NCI-H1694 treated with DMSO at 0.1 percent for 48 hours (cell line): ENCODE results near the gene PRKCZ.

Experiments used
- DNase-seq: peaks from one replicate; lab custom pipeline; 2025; lab: John Stamatoyannopoulos, UW

The PRKCZ gene

DNA sequence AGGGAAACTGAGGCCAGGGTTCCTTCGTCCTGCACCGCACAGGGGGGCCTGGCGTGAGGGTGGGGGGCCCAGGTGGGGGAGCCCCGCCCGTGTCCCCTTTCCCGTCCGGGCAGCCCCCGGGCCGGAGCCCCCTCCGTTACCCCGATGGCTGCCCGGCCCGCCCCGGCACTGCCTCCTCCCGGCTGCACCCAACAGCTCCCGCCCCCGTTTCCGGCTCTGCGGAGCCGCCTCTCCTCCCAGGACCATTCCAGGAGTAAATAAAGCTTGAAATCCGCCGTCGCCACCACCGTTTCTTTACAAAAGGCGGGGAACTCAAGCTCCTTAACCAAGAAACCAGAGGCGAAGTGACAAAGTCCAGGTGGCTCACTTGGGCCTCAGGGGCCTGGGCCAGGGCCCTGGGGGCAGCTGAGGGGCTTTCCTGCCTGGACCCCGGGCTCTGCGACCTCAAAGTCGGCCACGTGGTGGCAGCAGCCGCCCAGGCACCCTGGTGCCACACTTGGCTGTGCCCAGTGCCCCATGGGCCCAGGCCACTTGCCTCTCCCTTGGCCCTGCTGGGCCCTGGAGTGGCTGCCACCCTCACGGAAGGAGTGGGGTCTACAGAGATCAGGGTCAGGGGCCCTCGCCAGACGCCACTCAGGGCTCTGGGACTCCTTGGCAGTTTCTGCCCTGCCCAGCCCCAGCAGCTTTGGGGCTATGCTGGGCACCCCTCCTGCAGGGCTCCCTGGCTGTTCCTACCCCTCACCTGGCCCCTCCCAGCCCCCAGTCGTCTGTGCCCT, 144.9 kb downstream of the PRKCZ start:
- DNase-seq, result peak; percentile 53

DNA sequence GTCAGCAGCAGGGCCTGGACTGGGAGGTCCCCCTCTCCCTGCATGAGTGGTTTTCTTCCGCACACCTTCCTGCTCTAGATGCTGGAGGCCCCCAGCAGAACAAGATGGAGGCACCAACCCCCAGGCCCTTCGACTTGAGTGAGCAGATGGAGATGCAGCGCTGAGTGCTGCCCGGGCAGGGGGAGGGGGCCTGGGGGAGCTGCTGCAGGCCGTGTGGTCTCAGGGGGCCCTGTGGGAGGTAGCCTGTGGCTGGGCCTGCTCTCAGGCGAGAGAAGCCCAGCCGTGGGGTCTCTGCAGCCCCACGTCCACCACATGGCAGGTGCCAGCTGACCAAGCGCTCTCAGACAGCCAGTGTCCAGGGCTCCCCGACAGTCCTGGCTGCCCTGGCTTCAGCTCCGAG, 145.6 kb downstream of the PRKCZ start:
- no peak for DNase-seq

DNA sequence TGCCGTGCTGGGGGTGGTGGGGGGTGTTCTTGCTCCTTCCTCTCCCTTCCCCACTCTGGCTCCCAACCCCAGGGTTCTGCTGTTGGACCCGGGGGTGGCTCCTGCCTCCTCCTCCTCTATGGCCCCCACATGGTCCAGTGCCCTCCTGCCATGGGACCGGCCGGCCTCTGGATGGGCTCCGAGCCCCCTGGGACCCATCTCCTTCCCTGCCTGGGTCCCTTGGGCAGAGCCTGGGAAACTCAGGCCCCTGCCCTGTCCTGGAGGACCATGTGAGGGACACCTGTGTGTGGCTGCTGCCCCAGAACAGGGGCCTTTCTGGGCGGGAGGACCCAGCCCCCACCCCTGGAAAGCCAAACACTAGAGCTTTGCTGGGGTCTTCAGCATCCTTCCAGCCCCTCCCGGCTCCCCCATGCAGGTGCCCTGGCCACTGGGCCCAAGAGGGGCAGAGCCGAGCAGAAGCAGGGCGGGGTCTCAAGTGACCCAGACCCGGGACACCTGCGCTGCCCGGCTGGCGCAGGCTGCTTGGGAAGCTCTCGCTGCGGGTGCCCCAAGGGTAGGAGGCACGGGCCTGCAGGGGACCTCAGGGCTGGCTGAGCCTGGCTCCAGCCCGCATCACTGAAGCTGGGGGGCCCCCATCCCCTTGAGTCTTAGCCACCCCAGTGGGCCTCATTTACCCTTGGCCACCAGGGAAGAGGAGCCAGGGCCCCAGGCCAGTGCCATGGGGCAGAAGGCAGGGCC, 146.9 kb downstream of the PRKCZ start:
- no peak for DNase-seq

DNA sequence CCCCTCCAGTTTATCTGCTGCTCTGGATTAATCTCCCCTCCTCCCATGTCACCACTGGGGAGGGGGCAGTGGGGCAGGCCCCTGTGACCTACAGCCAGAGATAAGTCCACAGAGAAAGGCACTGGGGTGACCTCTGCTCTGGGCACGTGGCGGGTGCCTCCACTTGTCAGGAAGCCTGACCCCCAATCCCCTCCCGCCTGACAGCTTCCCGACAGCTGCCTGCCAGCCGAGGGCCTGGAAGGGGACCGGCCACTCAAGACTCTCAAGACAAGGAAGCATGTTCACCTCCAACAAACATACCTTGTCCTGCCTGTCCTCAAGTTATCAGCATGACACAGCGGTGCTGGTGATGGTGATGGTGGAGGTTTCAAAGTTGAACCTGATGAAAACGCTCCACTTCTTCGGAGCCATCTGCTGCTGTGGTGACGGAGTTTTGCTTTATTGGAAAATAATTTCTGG, 147.5 kb downstream of the PRKCZ start:
- no peak for DNase-seq

DNA sequence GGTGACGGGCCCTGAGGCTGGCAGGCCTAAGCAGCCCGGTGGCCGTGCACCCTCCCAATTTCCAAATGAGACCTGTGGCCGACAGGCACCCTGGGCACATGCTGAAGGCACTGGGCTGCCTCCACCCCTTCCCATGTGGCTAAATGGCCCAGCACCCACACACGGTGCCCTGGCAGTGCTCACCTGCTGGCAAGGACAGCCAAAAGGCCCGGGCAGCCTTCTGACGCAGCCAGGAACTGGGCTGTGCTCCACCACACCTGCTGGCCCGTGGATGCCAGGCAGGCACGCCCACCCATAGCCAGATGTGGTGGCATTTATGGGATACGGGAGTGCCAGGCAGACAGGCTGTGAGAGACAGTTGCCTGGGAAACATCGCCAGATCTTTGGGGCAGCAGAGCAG, 148.4 kb downstream of the PRKCZ start:
- no peak for DNase-seq

DNA sequence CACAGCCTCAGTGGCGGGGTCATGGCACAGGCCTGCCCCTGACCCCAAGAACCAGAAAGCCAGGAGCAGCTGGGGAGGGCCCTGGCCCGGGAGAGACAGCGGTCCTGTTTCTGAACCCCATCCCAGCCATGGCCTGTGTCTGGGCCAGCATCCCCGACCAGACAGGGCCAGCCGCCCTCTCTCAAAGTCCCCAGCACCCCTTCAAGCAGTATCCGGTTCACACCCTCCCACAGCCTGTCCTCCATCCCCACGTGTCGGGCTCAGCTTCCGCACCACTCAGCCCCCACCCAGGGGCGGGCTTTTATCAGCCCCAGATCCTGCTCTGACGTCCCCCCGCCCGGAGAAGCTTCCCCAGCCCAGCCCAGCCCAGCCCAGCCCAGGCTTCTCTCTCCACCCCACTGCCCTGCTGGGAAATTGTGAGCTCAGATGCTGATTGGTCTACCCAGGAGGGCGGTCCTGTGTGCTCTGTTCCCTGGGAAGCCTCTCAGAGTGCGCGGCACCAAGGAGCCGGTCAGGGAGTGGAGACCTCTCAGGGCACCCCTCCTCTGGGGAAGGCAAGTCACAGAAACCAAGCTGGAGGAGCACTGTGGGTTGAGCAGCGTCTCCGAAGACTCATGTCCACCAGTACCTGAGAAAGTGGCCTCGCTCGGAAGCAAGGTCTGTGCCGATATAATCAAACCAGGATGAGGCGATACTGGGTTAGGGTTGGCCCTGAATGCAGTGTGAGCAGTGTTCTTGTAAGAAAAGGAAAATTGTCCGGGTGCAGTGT, 149.0 kb downstream of the PRKCZ start:
- DNase-seq, result peak; percentile 15

DNA sequence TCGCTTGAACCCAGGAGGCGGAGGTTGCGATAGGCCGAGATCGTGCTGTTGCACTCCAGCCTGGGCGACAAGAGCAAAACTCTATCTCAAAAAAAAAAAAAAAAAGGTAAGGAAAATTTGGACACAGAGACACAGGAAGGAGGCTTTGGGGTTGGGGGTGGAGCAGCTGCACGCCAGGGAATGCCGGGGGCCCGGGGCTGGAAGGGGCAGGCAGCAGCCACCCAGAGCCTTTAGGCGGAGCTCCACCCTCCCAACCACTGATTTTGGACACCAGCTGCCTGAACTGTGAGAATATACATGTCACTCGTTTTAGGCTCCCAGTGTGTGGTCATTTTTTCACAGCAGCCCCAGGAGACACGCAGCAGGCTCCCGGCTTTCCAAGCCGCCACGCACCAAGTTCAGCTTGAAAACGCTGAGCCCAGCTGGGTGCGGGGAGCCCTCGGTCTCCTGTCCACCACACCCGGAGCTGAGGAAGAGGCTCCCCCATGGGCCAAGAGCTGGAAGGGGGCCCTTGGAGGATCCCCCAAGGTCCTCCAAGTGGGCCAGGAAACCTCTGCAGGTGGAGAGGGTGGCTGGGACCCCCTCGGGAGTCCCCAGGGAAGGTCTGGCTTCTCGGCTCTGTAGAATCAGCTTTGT, 150.2 kb downstream of the PRKCZ start:
- no peak for DNase-seq

DNA sequence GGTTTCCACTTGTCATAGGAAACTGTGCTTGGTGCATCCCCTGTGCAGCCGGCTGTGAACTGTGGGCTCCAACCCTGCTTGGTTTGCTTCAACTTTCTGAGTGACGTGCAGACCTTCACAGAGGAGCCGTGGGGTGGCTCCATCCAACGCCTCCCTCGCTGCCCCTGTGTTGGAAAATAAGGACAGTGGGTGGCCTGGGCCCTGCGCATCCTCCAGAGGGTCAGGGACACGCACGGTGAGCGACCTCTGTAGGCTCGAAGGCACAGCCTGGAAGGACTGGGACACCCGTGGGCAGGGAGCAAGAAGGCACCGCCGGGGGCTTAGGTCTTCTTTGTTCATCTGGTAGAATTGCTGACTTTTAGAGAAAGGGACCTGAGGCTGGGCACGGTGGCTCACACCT, 150.9 kb downstream of the PRKCZ start:
- no peak for DNase-seq

DNA sequence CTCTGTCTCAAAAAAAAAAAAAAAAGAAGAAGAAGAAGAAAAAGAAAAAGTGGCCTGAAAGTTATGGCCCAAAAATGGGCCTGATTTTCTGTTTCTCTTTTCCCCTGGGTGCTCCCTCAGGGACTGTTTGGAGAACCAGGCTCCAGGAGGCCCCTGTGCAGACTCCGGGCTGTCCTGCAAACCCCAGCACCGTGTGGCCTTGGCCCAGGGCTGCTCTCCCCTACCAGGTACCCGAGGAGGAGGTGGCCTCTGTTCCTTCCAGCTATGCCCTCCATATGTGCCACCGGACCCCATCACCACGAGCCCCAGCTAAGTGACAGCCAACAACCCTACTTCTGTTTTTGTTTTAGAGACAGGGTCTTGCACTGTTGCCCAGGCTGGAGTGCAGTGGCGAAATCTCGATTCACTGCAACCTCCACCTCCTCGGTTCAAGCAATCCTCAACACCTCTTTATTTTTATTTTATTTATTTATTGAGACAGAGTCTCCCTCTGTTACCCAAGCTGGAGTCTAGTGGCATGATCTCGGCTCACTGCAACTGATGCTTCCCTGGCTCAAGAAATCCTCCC, 151.9 kb downstream of the PRKCZ start:
- DNase-seq, result no peak

DNA sequence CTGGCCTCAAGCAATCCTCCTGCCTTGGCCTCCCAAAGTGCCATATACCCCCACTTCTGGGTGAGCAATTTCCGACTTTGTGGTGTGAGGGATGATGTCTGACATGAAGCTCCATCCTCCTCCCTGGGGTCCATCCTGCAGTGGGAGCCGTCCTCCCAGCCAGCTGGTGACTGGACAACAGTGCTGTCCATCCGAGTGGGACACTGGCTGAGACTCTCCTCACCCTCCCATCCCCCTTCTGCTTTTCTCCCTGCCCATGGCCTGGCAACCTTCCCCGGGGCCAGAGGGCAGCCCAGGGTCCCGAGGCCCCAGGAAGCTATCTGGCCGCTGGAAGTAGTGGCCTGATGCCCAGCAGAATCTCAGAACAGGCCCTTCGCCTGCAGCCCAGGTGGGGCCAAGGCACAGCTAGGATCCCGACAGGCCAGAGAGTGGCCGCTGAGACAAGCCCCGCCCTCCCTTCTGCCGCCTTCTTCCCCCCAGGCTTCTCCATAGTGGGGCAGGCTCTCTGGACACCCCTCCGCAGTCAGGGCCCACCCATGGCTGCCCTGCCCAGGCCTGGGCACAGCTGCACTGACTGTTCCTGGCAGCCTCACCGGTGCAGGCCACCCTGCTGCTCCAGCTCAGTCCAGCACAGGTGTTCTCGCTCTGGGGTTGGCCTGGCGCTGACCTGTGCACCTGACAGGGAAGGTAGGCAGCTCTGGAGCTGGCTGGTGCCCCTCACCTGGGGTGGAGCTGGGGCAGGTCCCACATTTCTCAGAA, 152.8 kb downstream of the PRKCZ start:
- DNase-seq, result no peak

DNA sequence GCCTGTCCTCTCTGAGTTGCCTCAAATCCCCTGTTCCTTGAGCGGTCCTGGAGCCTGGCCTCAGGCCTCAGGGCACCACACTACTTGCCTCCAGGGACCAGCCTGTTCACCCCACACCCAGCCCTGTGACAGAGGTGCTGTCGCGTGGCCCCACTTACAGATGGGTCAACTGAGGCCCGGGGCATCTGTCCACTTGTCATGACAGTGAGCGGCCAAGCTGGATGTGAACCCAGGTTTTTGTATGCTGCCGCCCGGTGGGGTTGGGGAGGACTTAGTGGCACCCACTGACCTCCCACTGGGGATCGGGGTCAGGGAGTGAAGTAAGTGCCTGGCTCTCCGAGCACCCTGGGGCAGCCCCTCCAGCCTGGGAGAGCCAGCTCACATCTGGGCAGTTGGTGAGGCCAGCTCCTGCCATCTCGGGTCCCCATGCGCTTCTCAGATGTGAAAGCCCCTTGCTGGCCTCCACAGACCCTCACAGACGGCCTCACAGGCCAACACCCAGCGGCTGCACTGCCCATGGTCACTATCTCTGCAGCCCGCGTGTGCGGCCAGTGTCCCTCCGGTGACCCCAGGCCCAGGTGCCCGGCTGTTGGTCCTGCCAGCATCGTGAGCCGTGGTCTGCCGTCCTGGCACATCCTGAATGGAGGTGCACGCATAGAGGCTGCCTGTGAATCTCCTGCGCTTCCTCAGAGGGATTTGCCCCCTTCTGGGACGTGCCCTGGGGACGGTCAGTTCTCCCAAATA, 153.6 kb downstream of the PRKCZ start:
- no peak for DNase-seq

DNA sequence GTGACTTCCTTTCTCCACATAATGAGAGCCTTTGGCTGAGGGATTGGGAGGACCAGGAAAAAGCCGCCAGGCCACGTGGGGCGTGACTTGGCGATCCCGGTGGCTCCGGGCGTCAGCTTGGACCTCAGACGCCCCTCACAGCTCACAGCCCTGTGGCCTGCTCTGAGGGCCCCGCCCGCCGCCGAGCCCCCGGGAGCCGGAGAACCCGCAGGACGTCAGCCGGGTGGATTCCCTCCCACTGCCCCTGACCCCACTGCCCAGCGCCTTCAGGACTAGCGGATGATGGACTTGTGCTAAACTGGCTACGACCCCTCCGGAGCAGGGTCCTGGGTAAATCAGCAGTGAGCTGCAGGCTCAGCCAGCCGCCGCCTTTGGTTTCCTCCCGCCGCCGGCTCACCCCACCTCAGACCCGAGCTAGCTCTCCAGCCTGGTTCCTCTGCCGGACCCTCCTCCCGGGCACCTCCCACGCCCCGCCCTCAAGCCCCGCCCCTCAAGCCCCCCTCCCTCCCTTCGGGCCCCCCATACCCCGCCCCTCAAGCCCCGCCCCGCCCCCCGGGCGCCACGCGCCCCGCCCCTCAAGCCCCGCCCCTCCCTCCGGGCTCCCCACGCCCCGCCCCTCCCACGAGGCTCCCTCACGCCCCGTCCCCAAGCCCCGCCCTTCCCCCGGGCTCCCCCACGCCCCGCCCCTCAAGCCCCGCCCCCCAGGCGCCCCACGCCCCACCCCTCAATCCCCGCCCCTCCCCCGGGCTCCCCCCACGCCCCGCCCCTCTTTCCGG, 154.4 kb downstream of the PRKCZ start:
- no peak for DNase-seq

DNA sequence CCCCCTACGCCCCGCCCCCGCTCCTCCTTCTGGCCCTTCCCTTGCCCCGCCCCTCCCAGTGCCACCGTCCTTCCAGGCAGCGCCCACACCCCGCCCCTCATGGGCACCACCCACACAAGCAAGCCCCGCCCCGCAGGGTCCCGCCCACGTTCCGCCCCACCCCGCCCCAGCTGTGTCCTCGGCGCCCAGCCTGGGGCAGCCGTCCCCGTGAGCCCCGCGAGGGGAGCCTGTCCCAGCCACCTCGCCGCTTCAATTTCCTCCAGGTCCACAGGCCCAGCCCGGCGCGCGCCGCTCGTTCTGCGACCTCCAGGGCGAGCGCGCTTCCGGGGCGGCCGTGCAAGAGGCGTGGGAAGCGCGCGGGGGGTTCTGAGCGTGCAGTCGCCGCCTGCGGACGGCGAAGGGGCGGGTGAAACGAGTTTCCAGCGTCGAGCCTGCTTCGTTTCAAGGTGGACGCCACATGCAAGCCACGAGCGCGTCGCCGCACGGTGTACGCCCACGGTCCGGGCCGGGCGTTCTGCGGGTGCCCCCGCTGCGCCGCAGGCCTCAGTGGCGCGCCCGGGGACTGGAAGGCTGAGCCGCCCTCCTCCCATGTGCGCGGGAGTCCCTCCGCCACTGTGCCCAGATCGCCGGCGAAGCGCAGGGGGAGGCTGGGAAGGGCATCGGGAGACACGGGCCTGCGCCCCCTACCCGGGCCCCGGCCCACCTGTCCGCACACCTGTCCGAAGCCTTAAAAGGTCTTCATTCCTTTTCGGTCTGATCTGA, 155.2 kb downstream of the PRKCZ start:
- DNase-seq, result peak; percentile 23

DNA sequence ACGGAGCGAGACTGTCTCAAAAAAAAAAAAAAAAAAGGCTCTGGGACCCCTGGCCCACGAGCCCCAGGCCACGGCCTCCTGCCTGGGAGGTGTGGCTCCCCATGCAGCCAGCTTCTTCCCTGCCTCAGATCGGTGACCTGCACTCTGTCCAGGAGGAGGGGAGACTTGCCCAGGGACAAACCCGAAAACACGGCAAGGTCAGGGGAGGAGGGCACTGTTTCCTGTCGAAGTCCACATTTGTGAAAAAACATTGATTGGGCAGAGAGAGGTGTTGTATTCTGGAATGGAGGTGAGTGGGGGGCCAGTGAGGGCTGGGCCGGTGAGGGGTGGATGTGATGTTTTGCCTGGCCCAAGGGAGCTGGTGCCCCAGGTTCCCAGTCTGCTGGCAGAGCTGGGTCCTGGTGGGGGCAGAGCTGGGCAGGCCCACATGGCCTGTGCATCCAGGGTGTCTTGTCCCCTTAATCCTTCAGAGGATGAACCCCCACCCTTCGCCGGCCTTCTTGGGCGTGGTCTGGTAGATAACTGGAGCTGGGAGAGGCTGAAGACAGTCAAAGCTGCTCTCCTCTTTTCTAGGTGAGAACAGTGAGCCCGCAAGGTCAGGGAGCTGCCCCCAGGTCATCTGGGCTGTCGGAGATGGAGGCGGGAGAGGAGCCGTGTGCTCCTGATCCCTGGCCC, 156.7 kb downstream of the PRKCZ start:
- DNase-seq, result no peak

DNA sequence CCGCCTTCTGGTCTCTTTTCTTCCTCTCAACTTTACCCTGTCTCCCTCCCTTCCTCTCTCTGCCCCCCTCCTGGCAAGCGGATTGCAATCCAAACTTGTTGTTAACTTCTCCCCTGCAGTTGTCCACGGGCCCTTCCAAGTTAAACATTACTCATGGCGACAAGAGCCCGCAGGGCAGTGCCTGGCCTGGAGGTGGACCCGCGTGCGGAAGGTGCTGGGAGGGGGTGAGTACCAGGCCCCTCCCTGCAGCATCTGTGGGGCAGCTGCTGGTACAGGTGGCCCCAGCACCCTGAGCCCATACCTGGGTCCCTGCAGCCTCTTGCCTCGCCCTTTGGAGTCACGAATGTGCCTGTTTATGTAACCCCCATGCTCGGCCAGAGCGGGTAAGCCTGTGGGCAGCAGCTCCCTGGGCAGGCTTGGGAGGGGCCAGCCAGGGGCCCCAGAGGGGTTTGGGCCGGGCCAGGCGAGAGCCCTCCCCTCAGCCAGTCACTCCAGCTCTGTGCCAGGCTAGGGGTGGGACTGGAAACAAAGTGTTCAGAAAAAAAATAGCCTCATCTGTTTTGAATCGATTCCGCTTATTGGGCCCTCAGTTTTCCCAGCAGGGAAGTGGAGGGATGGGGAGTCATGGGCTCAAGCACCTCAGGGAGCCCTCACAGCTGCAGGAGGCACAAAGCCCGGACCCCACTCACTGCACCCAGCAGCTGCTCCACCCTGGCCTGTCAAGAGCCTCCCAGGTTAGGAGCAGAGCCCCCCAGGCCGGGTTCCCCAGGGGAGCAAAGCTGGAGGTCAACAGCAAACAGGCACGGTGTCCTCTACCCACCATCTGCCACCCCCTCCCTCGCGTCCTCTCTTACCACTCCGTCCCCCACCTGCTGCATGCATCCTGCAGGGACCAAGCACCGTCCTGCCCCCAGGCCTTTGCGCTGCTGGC, 158.4 kb downstream of the PRKCZ start:
- DNase-seq, result no peak

DNA sequence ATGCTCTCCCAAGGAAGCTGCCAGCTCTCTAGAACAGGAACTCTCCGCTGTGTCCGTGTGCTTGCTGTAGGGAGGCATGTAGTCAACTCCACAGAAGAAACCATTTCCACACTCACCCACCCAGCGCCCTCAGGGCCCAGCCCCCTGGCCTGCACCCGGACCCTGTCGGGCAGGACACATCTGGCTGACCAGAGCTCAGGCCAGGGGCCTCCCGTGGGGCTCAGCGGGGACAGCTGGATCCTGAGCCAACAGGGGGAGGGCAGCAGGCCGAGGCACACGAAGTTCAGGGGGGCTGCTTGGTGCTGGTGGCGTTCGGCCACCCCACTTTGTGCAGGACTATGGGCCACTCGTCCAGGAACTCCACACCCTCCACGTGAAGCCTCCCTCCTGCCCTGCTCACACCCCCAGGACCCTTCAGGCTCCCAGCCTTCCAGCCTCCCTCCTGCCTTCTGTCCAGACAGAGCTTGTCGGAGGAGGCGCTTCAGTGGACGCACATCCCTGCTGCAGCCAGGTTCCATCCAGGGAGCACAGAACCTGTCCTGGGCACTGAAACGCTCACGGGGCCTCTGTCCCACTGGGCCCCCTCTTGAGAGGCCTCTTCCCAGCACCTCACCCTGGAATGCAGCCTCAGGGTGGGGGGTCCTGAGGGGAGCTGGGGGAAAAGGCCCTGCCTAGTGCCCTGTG, 159.3 kb downstream of the PRKCZ start:
- DNase-seq, result no peak
